Thymus (tissue), 11 donors: ENCODE measurements around the gene ZFPM1. TPM values are rescaled to one million over a fixed set of nuclear protein-coding genes. Genes with fewer than 3 reads are reported as not detected.

Source experiments
- DNase-seq, 9 donors: peaks; one replicate each; pipeline ENCODE4 v3.0.0-alpha.2; 2013; ENCODE audit warnings: low spot score in 9 of 9, low read depth in 6 of 9, missing footprints in 1 of 9
- H3K27ac ChIP-seq, 2 donors: one replicate each; pipeline ENCODE4 v1.5.1; 2013; ENCODE audit warnings: control low read depth in 1 of 2, low read depth in 1 of 2, low read length in 1 of 2, mild to moderate bottlenecking in 1 of 2, moderate library complexity in 1 of 2
- H3K27me3 ChIP-seq, 2 donors: one replicate each; pipeline ENCODE4 v1.5.1; 2013; ENCODE audit warnings: low read length in 1 of 2; ENCODE audit not compliant: control insufficient read depth in 2 of 2, insufficient read depth in 1 of 2
- H3K36me3 ChIP-seq, 2 donors: one replicate each; pipeline ENCODE4 v1.5.1; 2013; ENCODE audit warnings: low read length in 1 of 2, mild to moderate bottlenecking in 1 of 2, moderate library complexity in 1 of 2; ENCODE audit not compliant: control insufficient read depth in 2 of 2, insufficient read depth in 2 of 2
- H3K4me1 ChIP-seq, 2 donors: one replicate each; pipeline ENCODE4 v1.5.1; 2013; ENCODE audit warnings: low read length in 2 of 2; ENCODE audit not compliant: control insufficient read depth in 2 of 2, insufficient read depth in 2 of 2
- H3K4me3 ChIP-seq, 2 donors: one replicate each; pipeline ENCODE4 v1.5.1; 2013; ENCODE audit warnings: low read length in 2 of 2, control low read depth in 1 of 2, mild to moderate bottlenecking in 1 of 2
- H3K9me3 ChIP-seq, 2 donors: one replicate each; pipeline ENCODE4 v1.5.1; 2013; ENCODE audit warnings: low read length in 1 of 2, mild to moderate bottlenecking in 1 of 2; ENCODE audit not compliant: control insufficient read depth in 2 of 2, insufficient read depth in 1 of 2
- whole genome bisulfite sequencing: extraction: QIAGEN DNeasy Blood & Tissue Kit; methylation state at CpG from one replicate; pipeline ENCODE4 v1.1.7; 2013; 5-methylcytosine and 5-hydroxymethylcytosine counted together
- polyA plus RNA-seq: library from polyadenylated mRNA; stranded (reverse); fragments of 200-250 nt; gene quantifications from one replicate; pipeline ENCODE4 v1.2.3, GENCODE V29; 2013
- total RNA-seq: library from RNA; stranded (reverse); fragments of 120-200 nt; gene quantifications from one replicate; pipeline ENCODE4 v1.2.4, GENCODE V29; 2013
- donor health status: healthy.

ZFPM1 gene
- total and polyA plus RNA-seq, 2 donors = 1.6 to 4.2 TPM

DNA sequence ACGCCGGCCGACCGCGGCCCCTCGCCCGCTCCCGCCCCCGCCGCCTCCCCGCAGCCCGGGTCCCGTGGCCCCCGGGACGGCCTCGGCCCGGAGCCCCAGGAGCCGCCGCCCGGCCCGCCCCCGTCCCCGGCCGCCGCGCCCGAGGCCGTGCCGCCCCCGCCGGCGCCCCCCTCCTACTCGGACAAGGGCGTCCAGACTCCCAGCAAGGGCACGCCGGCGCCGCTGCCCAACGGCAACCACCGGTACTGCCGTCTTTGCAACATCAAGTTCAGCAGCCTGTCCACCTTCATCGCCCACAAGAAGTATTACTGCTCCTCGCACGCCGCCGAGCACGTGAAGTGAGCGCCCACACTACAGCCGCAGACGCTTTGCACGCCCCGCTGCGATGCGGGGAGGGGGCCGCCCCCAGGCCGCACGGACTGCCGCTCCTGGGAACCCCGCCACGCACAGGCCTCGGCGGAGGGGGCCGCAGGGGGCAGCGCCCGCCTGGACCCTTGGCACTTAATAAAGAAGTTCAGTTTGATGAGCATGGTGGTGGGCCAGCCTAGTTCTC, 81.6 kb downstream of the ZFPM1 start:
- Histone ChIP-seq H3K9me3 (peaks cover 0 to under 1% of the 10 kb centered on the region in 2 donors), H3K27me3 (peaks cover 0 to 19% of the 10 kb centered on the region in 2 donors), H3K27ac (peak overlapping the region in 1 of 2 donors; percentile 88), H3K4me1 (peaks cover 6 to 15% of the 10 kb centered on the region in 2 donors), H3K36me3 (peaks cover 3 to 12% of the 10 kb centered on the region in 2 donors), H3K4me3 (peak overlapping the region in 1 of 2 donors; percentile 85)
- no peak for DNase-seq
- WGBS = 37% methylated on average over 65 of the region's 65 CpGs

DNA sequence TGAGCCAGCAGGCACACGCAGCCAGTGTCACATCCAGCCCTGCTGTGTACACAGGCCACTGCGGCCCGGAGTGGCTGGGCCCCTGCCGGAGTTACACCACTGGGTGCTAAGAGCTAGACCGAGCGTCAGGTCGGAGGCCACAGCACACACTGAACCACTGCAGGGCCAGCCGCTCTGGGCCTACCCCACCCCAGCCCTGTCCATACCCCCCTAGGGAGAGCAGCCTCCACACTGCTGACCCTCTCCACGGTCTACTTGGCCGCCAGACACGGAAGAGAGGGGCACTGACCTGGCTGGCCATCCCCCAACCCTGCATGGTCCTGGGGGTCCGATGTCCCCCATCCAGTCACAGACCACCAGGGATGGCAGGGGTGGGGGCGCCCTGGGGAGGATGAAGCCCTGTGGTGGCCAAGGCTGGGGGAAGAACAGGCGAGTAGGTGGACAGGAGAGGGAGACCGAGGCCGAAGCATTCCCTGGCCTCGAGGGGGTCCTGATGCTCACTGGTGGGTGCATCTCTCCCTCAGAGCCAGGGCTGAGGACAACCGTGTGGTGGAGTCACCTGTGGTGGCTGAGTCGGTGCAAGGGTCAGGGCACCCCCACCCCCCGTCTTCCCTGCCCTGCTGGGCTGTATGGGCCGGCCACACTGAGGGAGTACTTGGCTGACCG, 82.2 kb downstream of the ZFPM1 start:
- Histone ChIP-seq H3K27ac (no peak overlapping the region), H3K27me3 (peaks cover 0 to 25% of the 10 kb centered on the region in 2 donors), H3K4me1 (peaks cover 6 to 11% of the 10 kb centered on the region in 2 donors), H3K4me3 (peak overlapping the region in 1 of 2 donors; percentile 85), H3K36me3 (peaks cover 0 to 6% of the 10 kb centered on the region in 2 donors), H3K9me3 (peaks cover 0 to 5% of the 10 kb centered on the region in 2 donors)
- WGBS = 97% methylated on average over 22 of the region's 22 CpGs
- DNase-seq = no peak

GRCh38 chr16:88535857-88536222, 82.8 kb downstream of the ZFPM1 start:
- peaks cover 6 to 11% of the 10 kb centered on the region in 2 donors for H3K4me1 ChIP-seq
- 99% methylated on average over 9 of the region's 9 CpGs for WGBS

DNA sequence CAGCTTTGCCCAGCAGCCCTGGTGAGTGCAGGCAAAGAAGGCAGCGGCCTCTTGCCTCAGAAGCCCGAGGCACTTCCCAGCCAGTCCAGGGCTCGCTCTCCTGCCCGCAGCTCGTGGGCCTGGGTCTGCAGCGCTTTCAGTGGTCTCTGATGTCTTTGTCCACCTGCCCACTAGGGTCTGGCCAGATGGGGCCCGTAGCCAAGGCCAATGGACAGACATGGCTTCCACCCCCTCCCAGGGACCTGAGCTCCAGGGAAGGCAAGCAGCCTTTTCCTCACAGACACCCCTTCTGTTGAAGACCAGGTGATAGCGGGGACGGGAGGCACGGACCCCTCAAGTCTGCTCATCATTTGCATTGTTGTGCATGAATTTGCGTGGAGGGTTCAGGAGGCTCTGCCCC, 83.4 kb downstream of the ZFPM1 start:
- H3K4me3 ChIP-seq = no peak overlapping the region
- WGBS = 95% methylated on average over 11 of the region's 11 CpGs
- H3K4me1 ChIP-seq = peaks cover 6 to 8% of the 10 kb centered on the region in 2 donors
- DNase-seq = no peak
- H3K27ac ChIP-seq = no peak overlapping the region
- peaks cover 0 to 5% of the 10 kb centered on the region in 2 donors for H3K9me3 ChIP-seq
- peaks cover 0 to 4% of the 10 kb centered on the region in 2 donors for H3K36me3 ChIP-seq
- peaks cover 2 to 34% of the 10 kb centered on the region in 2 donors for H3K27me3 ChIP-seq

More at GRCh38 chr16:88535857-88536222, 82.8 kb downstream of the ZFPM1 start:
- Histone ChIP-seq H3K9me3 (peaks cover 0 to 5% of the 10 kb centered on the region in 2 donors), H3K27ac (no peak overlapping the region), H3K27me3 (peaks cover 2 to 30% of the 10 kb centered on the region in 2 donors), H3K4me3 (no peak overlapping the region), H3K36me3 (peaks cover 0 to 6% of the 10 kb centered on the region in 2 donors)
- no peak for DNase-seq

- Histone ChIP-seq H3K27me3 (peaks cover 2 to 37% of the 10 kb centered on the region in 2 donors), H3K9me3 (peaks cover 2 to 8% of the 10 kb centered on the region in 2 donors), H3K36me3 (peaks cover 0 to 4% of the 10 kb centered on the region in 2 donors), H3K4me3 (no peak overlapping the region), H3K27ac (no peak overlapping the region), H3K4me1 (peaks cover 6 to 7% of the 10 kb centered on the region in 2 donors)
- DNase-seq = no peak
- 96% methylated on average over 31 of the region's 31 CpGs for WGBS
These were observed 84.1 kb downstream of the ZFPM1 start for GRCh38 chr16:88536971-88537751.

- Histone ChIP-seq H3K27ac (no peak overlapping the region), H3K36me3 (no peaks in the 10 kb centered on the region), H3K4me1 (peaks cover 6 to 7% of the 10 kb centered on the region in 2 donors), H3K9me3 (peaks cover 3 to 15% of the 10 kb centered on the region in 2 donors), H3K4me3 (no peak overlapping the region), H3K27me3 (peaks cover 2 to 39% of the 10 kb centered on the region in 2 donors)
- 94% methylated on average over 4 of the region's 4 CpGs for WGBS
- no peak for DNase-seq
These were observed 84.8 kb downstream of the ZFPM1 start for GRCh38 chr16:88537859-88538258.

DNA sequence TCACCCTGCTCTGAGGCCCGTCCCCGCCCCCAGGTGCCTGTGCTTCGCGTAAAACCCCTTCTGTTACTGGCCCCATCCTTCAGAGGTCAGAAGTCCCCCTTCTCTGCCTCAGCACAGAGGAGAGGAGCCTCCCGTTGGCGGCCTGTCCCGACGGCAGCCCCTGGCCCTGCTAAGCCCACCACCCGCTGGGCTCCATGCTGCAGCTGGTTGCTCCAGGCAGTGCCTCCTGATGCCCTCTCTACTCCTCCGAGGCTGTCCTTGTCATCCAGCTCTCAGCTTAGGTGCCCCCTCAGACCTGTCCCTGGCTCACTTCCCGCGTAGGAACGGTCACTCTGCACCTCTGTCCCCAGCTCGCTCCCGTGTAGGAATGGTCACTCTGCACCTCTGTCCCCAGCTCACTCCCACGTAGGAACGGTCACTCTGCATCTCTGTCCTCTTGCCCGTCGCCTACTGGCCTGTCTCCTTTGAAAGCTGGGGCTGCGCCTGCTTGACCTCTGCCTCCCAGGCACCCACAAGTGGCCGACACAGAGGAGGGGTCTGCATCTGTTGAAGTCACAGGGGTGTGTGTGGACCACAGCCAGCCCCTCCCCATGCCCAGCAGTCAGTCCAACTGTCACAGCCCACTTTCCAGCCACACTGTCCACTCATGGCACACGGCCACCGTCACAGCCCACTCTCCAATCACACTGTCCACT, 85.4 kb downstream of the ZFPM1 start:
- peaks cover 2 to 39% of the 10 kb centered on the region in 2 donors for H3K27me3 ChIP-seq
- no peaks in the 10 kb centered on the region for H3K36me3 ChIP-seq
- no peak overlapping the region for H3K27ac ChIP-seq
- H3K4me3 ChIP-seq = no peak overlapping the region
- peaks cover 3 to 19% of the 10 kb centered on the region in 2 donors for H3K9me3 ChIP-seq
- 79% methylated on average over 23 of the region's 23 CpGs for WGBS
- DNase-seq = no peak
- H3K4me1 ChIP-seq = peaks cover 6 to 7% of the 10 kb centered on the region in 2 donors

GRCh38 chr16:88539261-88539651, 86.2 kb downstream of the ZFPM1 start:
- peaks cover 2 to 39% of the 10 kb centered on the region in 2 donors for H3K27me3 ChIP-seq

More at GRCh38 chr16:88539261-88539651, 86.2 kb downstream of the ZFPM1 start:
- WGBS = 82% methylated on average over 12 of the region's 12 CpGs
- H3K36me3 ChIP-seq = no peaks in the 10 kb centered on the region
- no peak overlapping the region for H3K4me3 ChIP-seq
- DNase-seq = no peak
- peaks cover 6 to 7% of the 10 kb centered on the region in 2 donors for H3K4me1 ChIP-seq
- no peak overlapping the region for H3K27ac ChIP-seq
- peaks cover 3 to 26% of the 10 kb centered on the region in 2 donors for H3K9me3 ChIP-seq
